Adipose tissue (tissue), 3 donors: ENCODE measurements around the gene MCTS1. TPM values are rescaled to one million over a fixed set of nuclear protein-coding genes. Genes with fewer than 3 reads are reported as not detected.
"Not testable (repeated sequence)": the region's sequence is repeated elsewhere in the genome, so short reads cannot be mapped to it uniquely, and the experiment has no call there.

Source experiments
- H3K27ac ChIP-seq: one replicate; pipeline ENCODE4 v1.5.1; 2013; ENCODE audit warnings: low read depth, low read length
- WGBS, 3 donors: extraction: QIAGEN DNeasy Blood & Tissue Kit; methylation state at CpG; one replicate each; pipeline ENCODE4 v1.1.7; 2013; 5-methylcytosine and 5-hydroxymethylcytosine counted together
- polyA plus RNA-seq, 3 donors: library from polyadenylated mRNA; stranded (reverse); fragments of 200-250 nt; gene quantifications; one replicate each; pipeline ENCODE4 v1.2.3, GENCODE V29; 2013
- donor health status: healthy with polysubstance abuse.
- donor health status: Bipolar disorder and iron deficiency.
- donor health status: healthy.

MCTS1 gene
- polyA plus RNA-seq: 10 to 100 TPM; 29.7 to 53.9 (median 39.2) TPM

GRCh38 chrX:120603707-120604360 is at the start of gene MCTS1:
Gene MCTS1, plus strand, starts transcription at chrX:120604101. Its CDS starts 136 bp downstream, at chrX:120604237.
- 0 to 35% (median 0%) methylated on average over 27 to 31 of the region's 31 CpGs for WGBS, 3 donors
- H3K27ac ChIP-seq: peak within 1 kb of the TSS; percentile 28

GRCh38 chrX:120556251-120556650 is 47.6 kb upstream of the MCTS1 start:
- H3K27ac ChIP-seq: no peak overlapping the region
- WGBS, 3 donors: 79 to 94% (median 83%) methylated on average over 5 of the region's 5 CpGs

- 0 to 36% (median 0%) methylated on average over 7 of the region's 7 CpGs for WGBS, 3 donors
These were observed 44.1 kb upstream of the MCTS1 start for GRCh38 chrX:120559804-120560203.

GRCh38 chrX:120560405-120560841 is 43.5 kb upstream of the MCTS1 start:
- 0 to 35% (median 2%) methylated on average over 9 to 10 of the region's 10 CpGs for WGBS, 3 donors

More at GRCh38 chrX:120559804-120560203, 44.1 kb upstream of the MCTS1 start:
- H3K27ac ChIP-seq: no peak overlapping the region

GRCh38 chrX:120560842-120561633 is 42.9 kb upstream of the MCTS1 start, which contains the start of gene CUL4B:
Gene CUL4B, minus strand, starts transcription at chrX:120560962. Its CDS starts 324 bp downstream, at chrX:120560638.
- H3K27ac ChIP-seq: peak within 1 kb of the TSS; percentile 90
- WGBS, 3 donors: 0 to 24% (median 0%) methylated on average over 21 to 48 of the region's 54 CpGs

More at GRCh38 chrX:120560405-120560841, 43.5 kb upstream of the MCTS1 start:
- H3K27ac ChIP-seq: peak overlapping the region; percentile 90

GRCh38 chrX:120561634-120562568 is 42.0 kb upstream of the MCTS1 start:
- 3 to 33% (median 4%) methylated on average over 12 of the region's 12 CpGs for WGBS, 3 donors
- H3K27ac ChIP-seq: no peak overlapping the region

GRCh38 chrX:120562569-120562926 is 41.4 kb upstream of the MCTS1 start:
- WGBS, 3 donors: 44 to 58% (median 47%) methylated on average over 2 of the region's 2 CpGs
- no peak overlapping the region for H3K27ac ChIP-seq

GRCh38 chrX:120564925-120565324 is 39.0 kb upstream of the MCTS1 start:
- 65 to 100% (median 76%) methylated on average over 1 of the region's 1 CpG for WGBS, 3 donors
- no peak overlapping the region for H3K27ac ChIP-seq

GRCh38 chrX:120566817-120567216 is 37.1 kb upstream of the MCTS1 start:
- no peak overlapping the region for H3K27ac ChIP-seq
- WGBS, 3 donors: 42 to 97% (median 88%) methylated on average over 3 of the region's 3 CpGs

- H3K27ac ChIP-seq: no peak overlapping the region
These were observed 35.9 kb upstream of the MCTS1 start for GRCh38 chrX:120568035-120568434.

- H3K27ac ChIP-seq: no peak overlapping the region
- WGBS, 3 donors: 53 to 89% (median 72%) methylated on average over 3 of the region's 3 CpGs
These were observed 35.3 kb upstream of the MCTS1 start for GRCh38 chrX:120568609-120569008.

GRCh38 chrX:120570011-120570600 is 33.8 kb upstream of the MCTS1 start:
- WGBS, 3 donors: 60 to 91% (median 80%) methylated on average over 3 of the region's 3 CpGs
- no peak overlapping the region for H3K27ac ChIP-seq

- H3K27ac ChIP-seq: not testable (repeated sequence)
- 80 to 95% (median 93%) methylated on average over 12 to 13 of the region's 13 CpGs for WGBS, 3 donors
These were observed 30.1 kb upstream of the MCTS1 start for GRCh38 chrX:120573806-120574205.

- WGBS, 3 donors: 67 to 90% (median 87%) methylated on average over 18 of the region's 18 CpGs
These were observed 28.4 kb upstream of the MCTS1 start for GRCh38 chrX:120575379-120576114.

GRCh38 chrX:120585702-120586101 is 18.2 kb upstream of the MCTS1 start:
- no peak overlapping the region for H3K27ac ChIP-seq
- WGBS, 3 donors: 84 to 96% (median 95%) methylated on average over 2 of the region's 2 CpGs

More at GRCh38 chrX:120575379-120576114, 28.4 kb upstream of the MCTS1 start:
- no peak overlapping the region for H3K27ac ChIP-seq

- 0 to 33% (median 1%) methylated on average over 5 of the region's 5 CpGs for WGBS, 3 donors
- H3K27ac ChIP-seq: peak overlapping the region; percentile 28
These were observed 471 bp downstream of the MCTS1 start for GRCh38 chrX:120604361-120604782.

- WGBS, 3 donors: 91 to 98% (median 94%) methylated on average over 1 of the region's 1 CpG
- no peak overlapping the region for H3K27ac ChIP-seq
These were observed 8.2 kb downstream of the MCTS1 start for GRCh38 chrX:120612086-120612485.
